Stimulated activated naive CD4-positive, alpha-beta T cell (primary cell): ENCODE data around the gene PRSS2.
"Not testable (repeated sequence)": the region's sequence is repeated elsewhere in the genome, so short reads cannot be mapped to it uniquely, and the experiment has no call there.

Experiments used
- DNase-seq, 6 experiments: peaks; one replicate each; lab custom pipeline; 2025; lab: John Stamatoyannopoulos, UW

PRSS2 gene

DNA sequence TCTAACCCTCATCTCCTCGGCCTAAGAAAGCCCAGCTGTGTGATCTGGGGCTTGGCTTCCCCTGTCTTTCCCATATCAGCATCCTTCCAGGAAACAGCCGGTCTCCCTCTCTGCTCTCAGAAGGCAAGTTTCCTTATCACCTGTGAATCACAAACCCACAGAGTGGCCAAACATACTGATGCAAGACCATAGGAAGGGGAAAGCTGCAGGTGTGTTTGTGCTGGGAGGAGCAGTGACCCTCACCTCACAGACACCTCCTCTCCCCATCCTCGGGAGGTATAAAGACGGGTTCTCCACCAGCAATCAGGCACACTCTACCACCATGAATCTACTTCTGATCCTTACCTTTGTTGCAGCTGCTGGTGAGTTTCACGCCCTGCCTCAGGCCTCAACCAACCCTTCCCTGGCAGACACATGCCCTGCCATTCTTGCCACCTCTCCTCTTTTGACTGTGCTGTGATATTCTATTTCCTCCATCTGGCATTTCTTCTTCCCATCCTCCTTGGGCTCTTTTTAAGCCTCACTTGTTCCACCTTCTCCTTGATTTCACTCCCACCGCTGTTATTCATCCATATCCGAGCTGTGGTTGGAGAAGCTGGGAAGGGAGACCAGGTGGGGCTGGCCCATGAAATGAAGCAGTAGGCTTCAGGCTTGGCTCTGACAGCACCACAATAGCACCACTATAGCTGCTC is at the start of gene PRSS2:
Gene PRSS2, plus strand, starts transcription at position 310 of the 692 bp plus-strand sequence. Its CDS starts 13 bp downstream, at position 323.
- DNase-seq, result no peak

DNA sequence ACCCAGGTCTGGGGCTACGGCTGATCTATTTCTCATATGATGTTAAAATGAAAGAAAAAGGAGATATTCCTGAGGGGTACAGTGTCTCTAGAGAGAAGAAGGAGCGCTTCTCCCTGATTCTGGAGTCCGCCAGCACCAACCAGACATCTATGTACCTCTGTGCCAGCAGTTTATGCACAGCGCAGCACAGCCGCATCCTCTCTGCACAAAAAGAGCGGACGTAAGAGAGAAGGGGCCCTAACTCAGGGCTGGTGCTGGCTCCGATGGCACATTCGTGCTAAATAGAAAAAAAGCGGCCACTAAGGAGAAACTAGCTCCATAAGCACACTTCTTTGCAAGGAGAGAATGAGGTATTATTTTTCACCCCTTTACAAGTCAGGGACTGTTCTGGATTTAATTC is 49.8 kb upstream of the PRSS2 start:
- DNase-seq, result no peak

DNA sequence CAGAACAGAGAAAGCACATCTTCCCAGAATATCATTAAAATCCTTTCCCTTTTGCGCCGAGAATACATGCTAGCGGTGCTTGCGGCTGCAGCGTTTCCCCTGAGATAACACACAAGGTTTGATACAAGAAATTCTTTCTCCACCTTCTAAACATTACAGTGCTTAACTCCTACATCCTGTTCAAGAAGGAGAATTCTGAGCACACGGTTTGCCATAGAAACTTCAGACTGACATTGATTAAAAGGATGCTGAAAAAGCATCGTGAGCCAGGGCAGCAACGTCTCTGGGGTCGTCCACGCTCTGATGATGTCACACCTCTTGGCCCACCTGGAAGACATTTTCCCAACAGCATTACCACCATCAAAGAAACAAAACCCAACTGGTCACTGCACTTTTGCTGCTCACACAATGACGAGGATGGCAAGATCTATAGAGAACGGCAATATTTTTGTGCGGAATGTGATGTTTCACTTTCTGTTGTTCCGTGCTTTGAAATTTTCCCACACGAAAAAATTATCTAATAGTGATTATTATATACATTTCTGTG is 48.4 kb upstream of the PRSS2 start:
- DNase-seq, result no peak

DNA sequence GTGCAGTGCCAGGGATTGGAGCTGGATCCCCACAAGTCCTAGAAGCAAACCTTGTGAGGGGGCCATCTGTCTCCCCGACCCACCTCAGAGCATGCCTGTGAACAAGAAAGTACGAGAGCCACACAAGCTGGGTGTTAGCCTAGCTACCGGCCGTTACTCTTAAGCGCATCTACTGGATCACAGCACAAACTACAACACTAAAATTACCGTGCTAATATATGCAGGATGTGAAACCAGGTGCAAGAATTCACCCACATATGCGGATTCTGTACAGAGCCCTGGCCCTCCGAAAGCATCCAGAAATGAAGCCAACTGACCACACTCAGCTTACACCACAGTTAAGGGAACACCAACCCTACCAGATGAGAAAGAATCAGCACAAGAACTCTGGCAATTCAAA is 37.5 kb upstream of the PRSS2 start:
- no peak for DNase-seq

DNA sequence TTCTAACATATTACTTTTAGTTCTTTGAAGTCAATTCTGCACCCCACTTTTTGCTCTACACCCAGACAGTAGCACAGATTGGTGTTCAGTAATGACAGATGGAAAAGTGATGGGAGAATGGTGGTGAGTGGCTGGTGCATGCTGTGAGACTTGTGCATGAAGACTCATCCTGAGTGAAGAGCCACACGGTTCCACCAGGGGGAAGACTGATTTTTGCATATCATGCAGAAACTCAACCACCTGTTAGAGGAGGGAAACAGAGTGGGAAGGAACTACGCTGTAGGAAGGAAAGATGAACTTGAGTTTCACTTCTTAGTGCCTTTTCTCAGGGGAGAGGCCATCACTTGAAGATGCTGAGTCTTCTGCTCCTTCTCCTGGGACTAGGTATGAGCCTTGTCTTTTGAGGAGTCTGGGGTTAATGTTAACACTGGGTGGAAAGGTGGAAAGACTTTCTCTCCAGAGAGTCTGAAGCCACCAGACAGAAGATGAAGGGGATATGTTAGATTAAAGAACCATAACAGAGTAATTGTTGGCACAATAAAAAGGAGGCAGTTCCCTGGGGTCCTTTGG is 30.8 kb upstream of the PRSS2 start:
- no peak for DNase-seq

DNA sequence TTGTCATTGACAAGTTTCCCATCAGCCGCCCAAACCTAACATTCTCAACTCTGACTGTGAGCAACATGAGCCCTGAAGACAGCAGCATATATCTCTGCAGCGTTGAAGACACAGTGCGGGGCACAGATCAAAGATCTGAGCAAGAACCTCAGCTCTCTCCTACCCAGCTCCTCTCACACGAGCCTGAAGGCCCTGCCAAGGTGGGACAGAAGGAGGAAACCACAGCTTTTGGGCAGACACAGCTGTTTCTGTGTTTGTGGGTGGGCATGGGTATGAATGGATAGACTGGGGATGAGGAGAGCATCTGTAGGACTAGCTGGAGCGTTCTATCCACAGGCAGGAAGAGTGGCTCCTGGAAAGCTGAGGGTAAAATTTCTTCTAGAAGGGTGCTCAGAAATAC is 30.0 kb upstream of the PRSS2 start:
- DNase-seq, result no peak

DNA sequence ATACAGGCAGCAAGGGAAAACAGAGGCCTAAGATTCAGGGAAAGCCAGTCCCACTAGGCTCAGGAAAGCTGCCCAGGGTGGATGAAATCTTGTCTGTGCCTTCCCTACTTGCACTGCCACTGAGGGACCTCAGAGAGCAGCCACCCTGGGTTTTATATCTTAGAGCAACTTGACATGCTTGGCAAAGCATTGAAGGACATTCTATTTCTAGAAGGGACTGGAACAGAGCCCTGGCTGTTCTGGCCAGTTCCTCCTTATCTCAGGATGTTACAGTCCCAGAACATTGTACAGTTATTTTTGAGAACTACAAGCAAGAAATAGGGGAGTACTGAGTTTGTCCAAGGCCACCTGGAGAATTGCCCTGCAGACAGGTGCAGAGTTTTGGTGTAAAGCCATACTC is 28.8 kb upstream of the PRSS2 start:
- DNase-seq, result not testable (repeated sequence)

DNA sequence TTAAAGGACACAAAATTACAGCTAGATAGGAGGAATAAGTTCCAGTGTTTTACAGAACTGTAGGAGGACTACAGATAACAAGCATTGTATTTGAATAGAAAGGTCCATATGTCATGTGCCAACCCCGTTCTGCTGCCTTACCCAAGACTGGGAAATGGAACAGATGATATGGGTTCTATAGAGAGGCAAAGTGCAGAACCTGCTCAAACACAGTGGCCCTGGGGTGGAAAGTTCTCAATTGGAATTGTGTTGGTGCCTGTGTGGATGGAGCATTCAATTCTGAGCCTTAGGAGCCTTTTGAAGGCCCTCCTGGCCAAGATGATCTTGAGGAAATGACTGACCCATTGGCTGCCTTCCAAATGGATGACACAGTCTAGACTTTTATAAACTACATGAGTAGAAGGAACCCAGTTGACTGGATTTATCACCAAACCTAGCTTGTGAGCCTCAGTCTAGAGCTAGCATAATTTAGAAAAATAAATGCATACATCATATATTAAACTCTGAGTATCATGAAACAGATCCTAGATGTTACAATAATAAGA is 25.6 kb upstream of the PRSS2 start:
- DNase-seq, result no peak

DNA sequence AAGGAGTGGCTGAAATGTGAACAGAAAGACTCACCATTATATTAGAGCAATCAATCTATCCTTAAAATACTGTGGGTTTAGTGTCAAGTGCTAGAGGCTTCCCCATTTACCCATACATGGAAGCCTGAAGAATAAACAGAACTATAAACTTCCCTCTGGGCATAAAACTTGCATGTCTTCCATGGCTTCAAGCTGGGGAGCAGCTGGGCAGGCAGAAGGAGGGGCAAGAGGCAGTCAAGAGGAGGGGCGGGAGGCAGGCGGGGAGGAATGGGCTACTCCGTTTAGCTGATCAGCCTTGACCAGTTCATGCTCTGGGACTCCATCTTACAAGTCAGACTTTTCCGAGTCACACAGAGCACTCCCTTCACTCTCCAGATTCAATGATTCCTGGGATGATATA is 25.0 kb upstream of the PRSS2 start:
- no peak for DNase-seq

DNA sequence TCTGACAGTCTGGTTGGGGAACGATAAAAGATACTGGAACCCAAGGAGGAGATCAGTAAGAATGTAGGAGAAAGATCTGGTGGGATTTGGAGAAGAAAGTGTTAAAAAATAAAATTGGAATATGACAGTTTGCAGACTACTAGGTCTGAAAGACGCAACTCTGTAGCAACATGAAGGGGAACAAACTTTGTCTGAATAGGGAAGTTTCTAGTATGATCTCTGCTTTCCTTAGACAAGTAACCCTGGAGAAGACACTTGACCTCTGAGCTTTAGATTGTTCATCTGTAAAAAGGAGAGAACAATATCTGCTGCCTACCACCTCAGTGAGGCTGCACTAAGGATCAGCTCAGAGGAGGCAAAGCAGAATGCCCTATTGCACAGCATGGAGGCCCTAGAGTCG is 24.5 kb upstream of the PRSS2 start:
- no peak for DNase-seq

DNA sequence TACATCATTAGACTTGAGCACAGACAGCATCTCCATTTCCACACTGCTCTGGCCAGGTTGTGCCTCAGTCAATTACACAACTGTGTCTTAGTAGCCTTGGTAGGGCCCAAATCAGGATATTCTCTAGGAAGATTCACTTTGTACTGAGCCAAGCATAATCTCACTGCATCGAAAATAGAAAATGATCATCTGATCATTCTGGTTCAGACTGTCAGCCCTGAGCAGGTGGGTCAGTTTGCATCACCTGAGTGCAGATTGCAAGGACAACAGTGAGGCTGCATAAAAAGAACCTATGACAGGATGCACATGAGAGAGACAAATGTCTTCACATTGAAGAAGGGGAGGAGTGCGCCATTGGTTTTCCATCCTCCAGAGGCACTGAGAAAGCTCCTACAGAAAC is 22.4 kb upstream of the PRSS2 start:
- not testable (repeated sequence) for DNase-seq

DNA sequence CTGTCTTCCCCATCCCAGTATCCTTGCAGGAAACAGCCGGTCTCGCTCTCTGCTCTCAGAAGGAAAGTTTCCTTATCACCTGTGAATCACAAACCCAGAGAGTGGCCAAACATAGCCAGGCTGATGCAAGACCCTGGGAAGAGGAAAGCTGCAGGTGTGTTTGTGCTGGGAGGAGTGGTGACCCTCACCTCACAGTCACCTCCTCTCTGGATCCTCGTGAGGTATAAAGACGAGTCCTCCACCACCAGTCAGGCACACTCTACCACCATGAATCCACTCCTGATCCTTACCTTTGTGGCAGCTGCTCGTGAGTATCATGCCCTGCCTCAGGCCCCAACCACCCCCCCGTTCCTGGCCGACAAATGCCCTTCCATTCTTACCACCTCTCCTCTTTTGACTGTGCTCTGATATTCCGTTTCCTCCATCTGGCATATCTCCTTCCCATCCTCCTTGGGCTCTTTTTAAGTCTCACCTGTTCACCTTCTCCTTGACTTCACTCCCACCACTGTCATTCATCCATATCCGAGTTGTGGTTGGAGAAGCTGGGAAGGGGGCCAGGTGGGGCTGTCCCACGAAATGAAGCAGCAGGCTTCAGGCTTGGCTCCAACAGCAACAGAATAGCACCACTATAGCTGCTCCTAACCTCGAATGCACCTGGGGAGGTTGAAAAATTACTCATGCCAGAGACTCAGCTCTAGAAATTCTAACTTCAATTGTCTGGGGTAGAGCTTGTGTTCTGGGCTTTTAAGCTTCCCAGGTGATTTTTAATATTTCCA is 21.4 kb upstream of the PRSS2 start, which contains the start of gene PRSS1:
Gene PRSS1, plus strand, starts transcription at position 255 of the 776 bp plus-strand sequence. Its CDS starts 13 bp downstream, at position 268.
- DNase-seq, result no peak

DNA sequence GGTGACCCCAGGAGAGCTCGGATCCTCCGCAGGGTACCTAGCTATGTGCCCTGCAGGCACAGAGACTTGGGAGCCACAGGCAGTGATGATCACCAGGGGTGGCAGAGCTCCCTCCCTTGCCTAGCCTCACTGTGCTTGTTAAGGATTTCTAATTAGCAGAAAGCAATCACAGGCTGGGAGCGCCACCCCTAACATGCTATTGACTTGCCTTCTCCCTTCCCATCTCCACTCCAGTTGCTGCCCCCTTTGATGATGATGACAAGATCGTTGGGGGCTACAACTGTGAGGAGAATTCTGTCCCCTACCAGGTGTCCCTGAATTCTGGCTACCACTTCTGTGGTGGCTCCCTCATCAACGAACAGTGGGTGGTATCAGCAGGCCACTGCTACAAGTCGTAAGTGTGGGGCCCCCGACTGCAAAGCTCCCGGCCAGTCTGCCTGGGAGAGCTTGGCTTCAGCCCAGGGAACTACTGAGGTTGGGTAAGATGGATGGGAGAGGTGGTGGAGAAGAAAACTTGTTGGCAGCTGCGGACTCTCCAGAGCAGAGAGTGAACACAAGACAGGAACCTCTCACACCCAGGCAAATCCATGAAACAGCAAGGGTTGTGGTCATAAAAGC is 20.3 kb upstream of the PRSS2 start:
- DNase-seq, result no peak

DNA sequence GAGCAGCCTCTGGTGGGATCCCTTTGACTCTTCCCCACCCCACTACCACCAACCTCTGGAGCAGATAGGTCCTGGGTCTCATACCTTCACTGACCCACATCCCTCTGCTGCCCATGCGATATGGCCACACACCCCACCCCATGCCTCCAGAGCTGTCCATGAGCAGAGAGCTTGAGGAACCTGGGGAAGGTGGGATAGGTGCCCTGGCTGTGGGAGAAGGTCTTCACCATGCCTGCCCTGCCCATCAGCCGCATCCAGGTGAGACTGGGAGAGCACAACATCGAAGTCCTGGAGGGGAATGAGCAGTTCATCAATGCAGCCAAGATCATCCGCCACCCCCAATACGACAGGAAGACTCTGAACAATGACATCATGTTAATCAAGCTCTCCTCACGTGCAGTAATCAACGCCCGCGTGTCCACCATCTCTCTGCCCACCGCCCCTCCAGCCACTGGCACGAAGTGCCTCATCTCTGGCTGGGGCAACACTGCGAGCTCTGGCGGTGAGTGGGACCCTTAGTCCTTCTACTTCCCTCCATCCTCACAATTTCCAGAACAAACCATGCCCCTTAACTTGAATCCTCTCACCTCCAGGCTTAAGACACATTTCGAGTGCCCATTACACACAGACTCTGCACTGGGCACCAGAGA is 19.1 kb upstream of the PRSS2 start:
- DNase-seq, result not testable (repeated sequence)

DNA sequence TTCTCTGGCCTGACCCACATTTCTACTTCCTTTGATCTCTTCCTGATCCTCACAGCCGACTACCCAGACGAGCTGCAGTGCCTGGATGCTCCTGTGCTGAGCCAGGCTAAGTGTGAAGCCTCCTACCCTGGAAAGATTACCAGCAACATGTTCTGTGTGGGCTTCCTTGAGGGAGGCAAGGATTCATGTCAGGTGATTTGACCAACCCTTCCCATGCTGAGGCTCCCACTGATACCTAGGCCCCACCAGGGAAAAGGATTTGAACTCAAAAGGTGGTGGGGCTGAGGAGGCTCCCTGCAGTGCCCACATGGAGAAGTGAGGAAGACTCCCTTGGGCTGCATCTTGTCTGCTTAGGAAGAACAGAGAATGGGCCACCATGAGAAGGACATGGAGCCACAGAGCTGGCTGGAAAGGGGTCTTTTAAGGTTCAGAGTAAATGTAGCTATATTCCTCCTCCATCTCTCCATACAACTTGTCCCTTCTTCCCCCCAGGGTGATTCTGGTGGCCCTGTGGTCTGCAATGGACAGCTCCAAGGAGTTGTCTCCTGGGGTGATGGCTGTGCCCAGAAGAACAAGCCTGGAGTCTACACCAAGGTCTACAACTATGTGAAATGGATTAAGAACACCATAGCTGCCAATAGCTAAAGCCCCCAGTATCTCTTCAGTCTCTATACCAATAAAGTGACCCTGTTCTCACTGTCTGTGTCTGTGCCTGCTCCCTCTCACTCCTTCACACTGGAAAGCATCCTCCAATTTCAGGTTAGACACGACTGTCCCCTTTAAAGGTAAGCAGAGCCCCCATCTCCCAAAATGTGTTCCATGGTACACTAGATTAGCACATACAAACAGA is 18.2 kb upstream of the PRSS2 start:
- no peak for DNase-seq

DNA sequence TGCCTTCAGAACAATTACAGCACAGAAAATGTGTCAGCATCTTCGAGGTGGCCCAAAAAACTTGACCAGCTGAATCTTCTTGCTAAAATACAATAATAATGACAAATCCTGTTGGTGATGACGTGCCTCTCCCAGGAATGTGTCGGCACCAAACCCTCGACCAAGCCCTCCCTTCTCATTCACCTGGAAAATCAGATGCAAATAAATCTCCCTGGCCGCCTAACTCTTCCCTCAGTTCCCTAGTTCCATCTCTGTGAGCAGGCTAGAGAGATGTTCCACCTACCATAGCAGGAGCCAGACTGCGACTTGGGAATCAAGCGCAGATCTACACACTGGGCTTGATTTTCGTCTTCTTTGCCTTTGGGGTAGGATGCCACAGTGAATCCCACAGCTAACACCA is 17.4 kb upstream of the PRSS2 start:
- no peak for DNase-seq

DNA sequence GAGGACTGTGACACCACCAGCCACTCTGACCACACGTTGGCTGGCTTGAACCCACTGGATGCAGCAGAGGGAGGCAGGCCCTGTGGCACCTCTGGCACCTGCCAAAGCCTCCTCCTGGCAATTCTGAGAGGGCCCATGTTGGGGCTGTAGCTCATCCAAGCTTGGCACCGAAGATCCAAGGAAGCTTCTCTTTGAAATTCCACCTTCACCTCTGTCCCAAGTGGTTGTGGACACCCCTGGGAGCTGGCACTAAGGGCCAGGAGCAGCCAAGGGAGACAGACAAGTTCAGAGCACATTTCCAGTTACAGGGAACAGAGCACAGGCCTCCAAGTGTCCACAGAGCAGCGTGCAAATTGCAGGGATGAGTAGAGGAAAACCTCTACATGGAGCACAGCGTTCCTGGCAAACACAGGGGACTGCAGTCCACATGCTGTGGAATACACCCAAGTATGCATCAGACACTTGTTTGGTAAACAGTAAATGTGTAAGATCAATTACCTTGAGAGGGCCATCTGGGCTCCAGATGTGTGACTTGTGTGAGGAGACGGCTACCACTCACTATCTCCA is 16.8 kb upstream of the PRSS2 start:
- not testable (repeated sequence) for DNase-seq

DNA sequence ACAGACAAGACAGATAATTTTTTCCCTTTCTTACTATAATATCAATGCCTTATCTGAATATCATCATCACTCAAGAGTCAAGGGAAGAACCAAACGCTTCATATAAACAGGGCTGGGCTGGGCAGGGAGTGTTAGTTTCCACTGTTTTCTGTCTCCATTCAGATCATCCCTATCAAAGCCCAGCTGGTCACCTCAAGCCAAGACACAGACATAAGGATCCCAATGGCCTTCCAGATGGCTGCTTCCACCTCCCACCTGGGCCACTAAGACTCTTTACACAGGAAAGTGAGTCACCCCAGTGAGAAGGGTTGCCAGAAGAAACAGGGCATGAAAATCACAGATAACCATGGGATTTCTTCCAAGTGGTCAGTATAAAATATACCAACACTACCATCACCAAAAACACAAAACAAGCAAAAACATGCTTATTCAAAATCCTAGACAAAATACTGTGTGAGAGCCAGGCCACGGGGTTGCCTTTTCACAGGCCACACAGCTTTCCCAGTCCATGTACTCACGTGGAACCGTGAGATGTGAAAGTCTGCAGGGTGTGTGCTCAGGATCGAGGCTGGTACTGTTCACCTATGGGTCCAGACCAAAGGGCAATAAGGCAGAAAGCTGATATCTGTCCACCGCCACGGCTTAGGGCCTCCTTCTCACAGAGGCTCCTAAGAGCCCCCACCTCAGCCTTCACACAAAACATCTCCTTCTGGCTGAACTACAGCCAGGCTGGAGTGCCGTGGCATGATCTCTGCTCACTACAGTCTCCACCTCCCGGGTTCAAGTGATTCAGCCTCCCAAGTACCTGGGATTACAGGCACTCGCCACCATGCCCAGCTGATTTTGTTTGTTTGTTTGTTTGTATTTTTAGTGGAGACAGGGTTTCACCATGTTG is 15.8 kb upstream of the PRSS2 start:
- no peak for DNase-seq

DNA sequence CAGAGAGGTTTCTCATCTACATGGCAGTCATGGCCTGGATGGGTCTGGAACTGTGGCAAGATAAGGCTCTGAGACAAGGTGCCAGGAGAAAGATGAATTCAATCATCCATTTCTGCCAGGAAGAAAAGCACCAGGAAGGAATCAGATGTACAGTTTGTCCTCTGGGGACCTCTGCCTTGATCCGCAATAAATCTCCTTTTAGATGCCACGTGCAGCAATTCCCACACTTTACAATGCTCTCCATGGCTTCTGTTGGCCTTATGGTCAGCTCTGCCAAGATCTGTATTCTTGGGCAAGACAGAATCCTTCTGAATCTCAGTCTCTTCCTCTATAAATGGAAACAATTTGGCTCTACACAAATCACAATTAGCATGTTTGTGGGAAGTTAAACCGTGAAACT is 12.5 kb upstream of the PRSS2 start:
- DNase-seq, result not testable (repeated sequence)
